Left forelimb (tissue), 1 donor: ENCODE data around the gene HPS3.
"Not testable (repeated sequence)": the region's sequence is repeated elsewhere in the genome, so short reads cannot be mapped to it uniquely, and the experiment has no call there.

ENCODE experiments used
- DNase-seq: peaks from one replicate; pipeline ENCODE4 v3.0.0-alpha.2; 2018; ENCODE audit warnings: low spot score

Gene HPS3

DNA sequence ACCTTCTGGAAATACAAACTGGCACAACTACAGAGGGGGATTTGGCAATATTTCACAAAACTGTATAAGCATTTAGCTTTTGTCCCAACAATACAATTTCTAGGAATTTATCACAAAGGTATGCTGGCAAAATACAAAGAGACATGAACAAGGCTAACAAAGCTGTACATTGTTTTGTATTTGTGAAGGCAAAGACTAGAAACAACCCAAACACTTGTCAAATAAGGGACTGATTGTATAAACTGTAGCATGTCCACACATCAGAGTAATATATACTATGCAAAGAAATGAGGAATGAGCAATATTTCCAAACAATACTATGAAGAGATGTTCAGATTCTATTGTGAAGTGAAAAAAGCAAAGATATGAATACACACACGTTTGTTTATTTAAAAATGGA, 65.8 kb downstream of the HPS3 start:
- DNase-seq, result no peak

DNA sequence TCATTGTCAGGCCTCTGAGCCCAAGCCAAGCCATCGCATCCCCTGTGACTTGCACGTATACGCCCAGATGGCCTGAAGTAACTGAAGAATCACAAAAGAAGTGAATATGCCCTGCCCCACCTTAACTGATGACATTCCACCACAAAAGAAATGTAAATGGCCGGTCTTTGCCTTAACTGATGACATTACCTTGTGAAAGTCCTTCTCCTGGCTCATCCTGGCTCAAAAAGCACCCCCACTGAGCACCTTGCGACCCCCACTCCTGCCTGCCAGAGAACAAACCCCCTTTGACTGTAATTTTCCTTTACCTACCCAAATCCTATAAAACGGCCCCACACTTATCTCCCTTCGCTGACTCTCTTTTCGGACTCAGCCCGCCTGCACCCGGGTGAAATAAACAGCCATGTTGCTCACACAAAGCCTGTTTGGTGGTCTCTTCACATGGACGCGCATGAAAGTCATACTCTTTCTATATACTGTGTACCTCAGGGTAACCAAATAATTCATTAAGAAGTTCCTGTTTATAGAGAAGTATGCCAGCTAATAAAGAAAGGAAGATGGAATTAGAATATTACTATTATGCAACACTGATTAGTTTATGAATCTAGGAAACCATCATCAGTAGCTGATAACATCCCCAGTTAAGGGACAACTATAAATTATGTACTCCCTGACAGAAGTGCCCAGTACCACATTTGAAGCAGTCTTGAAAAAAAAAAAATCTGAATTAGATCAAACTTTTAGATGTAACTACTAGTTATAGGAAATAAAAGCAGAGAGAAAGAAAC, 67.6 kb downstream of the HPS3 start:
- DNase-seq, result not testable (repeated sequence)

DNA sequence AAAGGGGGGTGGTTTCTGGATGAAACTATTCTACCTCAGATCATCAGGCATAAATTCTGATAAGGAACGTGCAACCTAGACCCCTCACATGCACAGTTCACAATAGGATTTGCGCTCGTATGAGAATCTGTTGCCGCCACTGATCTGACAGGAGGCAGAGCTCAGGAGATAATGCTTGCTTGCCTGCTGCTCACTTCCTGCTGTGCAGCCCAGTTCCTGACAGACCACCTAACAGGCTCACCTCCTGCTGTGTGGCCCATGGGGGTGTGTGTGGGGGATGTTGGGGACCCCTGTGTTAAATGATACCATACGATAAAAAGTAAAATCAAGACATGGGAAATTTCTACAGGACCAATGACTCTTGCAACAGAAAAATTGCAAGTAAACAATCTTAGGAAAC, 68.2 kb downstream of the HPS3 start:
- DNase-seq, result no peak

- DNase-seq, result no peak
Observed at GRCh38 chr3:149198611-149199010, 69.2 kb downstream of the HPS3 start.

GRCh38 chr3:149199474-149199873, 70.0 kb downstream of the HPS3 start:
- DNase-seq, result no peak

- DNase-seq, result no peak
Observed at GRCh38 chr3:149203758-149204157, 74.3 kb downstream of the HPS3 start.

- DNase-seq, result no peak
Observed at GRCh38 chr3:149204390-149204991, 75.1 kb downstream of the HPS3 start.

DNA sequence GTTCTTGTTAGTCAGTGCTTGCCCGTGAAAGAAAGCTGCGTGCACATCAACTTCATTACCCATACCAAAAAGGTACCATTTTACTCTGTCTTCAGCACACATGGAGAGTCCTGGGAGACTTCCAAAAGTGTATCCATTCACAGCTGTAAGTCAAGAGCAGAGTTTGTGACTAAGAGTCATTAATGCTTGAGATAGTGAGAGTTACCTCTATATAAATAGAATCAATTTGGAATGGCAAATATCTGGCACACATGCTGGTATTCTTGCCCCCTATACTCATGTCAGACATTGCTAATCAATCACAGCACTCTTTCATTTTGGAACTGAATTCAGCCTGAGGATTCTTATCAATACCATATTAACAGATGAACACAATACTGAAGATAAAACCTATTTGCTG, 78.0 kb downstream of the HPS3 start:
- no peak for DNase-seq

- DNase-seq, result no peak
Observed at GRCh38 chr3:149209431-149209830, 80.0 kb downstream of the HPS3 start.

GRCh38 chr3:149212386-149212785, 82.9 kb downstream of the HPS3 start:
- DNase-seq, result no peak

- no peak for DNase-seq
Observed at GRCh38 chr3:149214702-149215101, 85.3 kb downstream of the HPS3 start.

GRCh38 chr3:149215515-149215914, 86.1 kb downstream of the HPS3 start:
- no peak for DNase-seq

DNA sequence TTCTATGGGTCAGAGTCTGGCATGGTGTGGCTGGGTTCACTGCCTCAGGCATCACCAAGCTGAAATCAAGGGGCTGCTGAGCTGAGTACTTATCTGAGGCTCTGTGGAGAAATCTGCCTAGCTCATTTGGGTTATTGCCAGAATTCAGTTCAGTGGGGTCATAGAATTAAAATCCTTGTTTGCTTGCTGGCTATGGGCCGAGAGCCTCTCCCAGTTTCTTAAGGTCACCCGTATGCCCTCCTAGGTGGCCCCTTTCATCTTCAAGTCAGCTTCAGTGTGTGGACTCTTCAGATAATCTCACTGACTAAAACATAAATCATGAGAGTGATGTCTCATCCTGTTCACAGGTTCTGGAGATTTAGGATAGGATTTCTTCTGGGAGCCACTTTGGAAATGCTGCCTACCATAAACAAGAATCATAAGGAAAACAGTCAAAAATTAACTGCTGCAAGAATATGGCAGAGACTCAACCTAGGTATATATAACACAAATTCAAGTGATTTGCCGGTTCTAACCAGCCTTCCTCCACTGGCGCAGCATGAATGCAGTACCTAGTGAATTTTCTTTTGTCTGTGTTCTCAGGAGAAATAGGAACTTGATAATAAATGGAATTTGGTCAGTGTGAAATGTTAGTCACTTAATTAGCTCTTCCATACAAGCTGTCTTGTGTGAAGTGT, 86.9 kb downstream of the HPS3 start:
- DNase-seq, result no peak

- DNase-seq, result no peak
Observed at GRCh38 chr3:149217347-149217746, 87.9 kb downstream of the HPS3 start.

GRCh38 chr3:149219380-149220121, 90.1 kb downstream of the HPS3 start:
- DNase-seq, result not testable (repeated sequence)

DNA sequence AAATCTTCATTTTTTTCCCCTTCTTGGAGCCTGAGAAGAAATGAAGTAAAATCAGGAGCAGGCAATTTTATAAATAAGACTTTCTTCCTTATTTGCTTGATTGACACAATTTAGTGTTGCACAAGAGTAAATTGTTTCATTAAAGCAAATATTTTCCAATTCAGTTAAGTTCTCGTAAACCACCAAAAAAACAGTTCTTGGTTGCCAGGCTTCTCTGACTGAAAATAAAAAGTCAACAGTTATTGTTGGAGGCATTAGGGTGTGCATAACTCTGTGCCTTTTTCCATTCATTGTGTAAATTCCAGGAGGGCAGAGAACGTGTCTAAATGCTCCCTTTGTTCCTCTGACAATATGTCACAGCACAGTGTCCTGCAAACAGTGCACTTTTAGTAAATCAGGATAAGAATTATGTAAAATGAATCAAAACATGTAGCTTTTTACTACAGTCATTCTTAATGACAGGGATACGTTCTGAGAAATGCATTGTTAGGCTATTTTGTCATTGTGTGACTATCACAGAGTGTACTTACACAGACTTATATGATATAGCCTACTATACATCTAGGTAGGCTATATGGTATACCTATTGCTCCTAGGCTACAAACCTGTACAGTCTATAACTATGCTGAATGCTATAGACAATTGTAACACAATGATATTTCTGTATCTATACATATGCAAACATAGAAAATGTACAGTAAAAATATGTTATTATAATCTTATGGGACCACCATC, 92.5 kb downstream of the HPS3 start, which contains the start of gene CP:
Gene CP, minus strand, starts transcription at position 47 of the 735 bp plus-strand sequence. Its CDS starts 37 bp downstream, at position 10.
- DNase-seq, result no peak
